ENCODE measurements around the gene MYO10.

- no peak for TF ChIP-seq EZH2 (IDR thresholded peaks at IDR 0.05; ENCODE audit: insufficient read depth, low read length)
- TF ChIP-seq, protein P1, sequence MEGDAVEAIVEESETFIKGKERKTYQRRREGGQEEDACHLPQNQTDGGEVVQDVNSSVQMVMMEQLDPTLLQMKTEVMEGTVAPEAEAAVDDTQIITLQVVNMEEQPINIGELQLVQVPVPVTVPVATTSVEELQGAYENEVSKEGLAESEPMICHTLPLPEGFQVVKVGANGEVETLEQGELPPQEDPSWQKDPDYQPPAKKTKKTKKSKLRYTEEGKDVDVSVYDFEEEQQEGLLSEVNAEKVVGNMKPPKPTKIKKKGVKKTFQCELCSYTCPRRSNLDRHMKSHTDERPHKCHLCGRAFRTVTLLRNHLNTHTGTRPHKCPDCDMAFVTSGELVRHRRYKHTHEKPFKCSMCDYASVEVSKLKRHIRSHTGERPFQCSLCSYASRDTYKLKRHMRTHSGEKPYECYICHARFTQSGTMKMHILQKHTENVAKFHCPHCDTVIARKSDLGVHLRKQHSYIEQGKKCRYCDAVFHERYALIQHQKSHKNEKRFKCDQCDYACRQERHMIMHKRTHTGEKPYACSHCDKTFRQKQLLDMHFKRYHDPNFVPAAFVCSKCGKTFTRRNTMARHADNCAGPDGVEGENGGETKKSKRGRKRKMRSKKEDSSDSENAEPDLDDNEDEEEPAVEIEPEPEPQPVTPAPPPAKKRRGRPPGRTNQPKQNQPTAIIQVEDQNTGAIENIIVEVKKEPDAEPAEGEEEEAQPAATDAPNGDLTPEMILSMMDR (IDR thresholded peaks at IDR 0.05; ENCODE audit: insufficient read depth, low read depth, low read length): no peak
These were observed 317.0 kb downstream of the MYO10 start for GRCh38 chr5:16619136-16619535.
